Heart left ventricle (tissue), 13 donors: ENCODE data around the gene GPR78.
"Not testable (repeated sequence)": the region's sequence is repeated elsewhere in the genome, so short reads cannot be mapped to it uniquely, and the experiment has no call there.

Experiments used
- CTCF ChIP-seq, 12 donors: fragments of 200-600 bp; sonication (generic) in 4 of 12; IDR thresholded peaks; one replicate each; pipeline versions ENCODE4 v1.5.0 to v1.8.0; 2018 to 2022; ENCODE audit warnings: antibody characterized with exemption in 12 of 12, mild to moderate bottlenecking in 5 of 12
- POLR2A ChIP-seq, 2 donors: fragments of 450-650 bp; IDR thresholded peaks; one replicate each; pipeline ENCODE4 v1.6.1; 2017; ENCODE audit warnings: antibody characterized with exemption in 2 of 2, mild to moderate bottlenecking in 2 of 2, moderate library complexity in 2 of 2
- donor health status: ischemic (EF 13 %, LVEDD 7.1; RV severe dilation, severe dysfunction).
- donor health status: DM: no; HTN: yes; CAD: no.
- donor health status: DM: no; HTN: no; CAD: no.
- donor health status: ischemic (EF 25% LVEDD 6.9; RV normal size, moderate dysfunction).
- donor health status: ischemic (EF 25% LVEDD 5.7; RV mildly dilated, moderate dysfunction).
- donor health status: ischemic (EF 35%, LVEDD 5.7; RV mildly dilated, moderate dysfunction).
- donor health status: nonischemic (EF 11% LVEDD 7.7; RV severe dilation, severe dysfunction).
- donor health status: DM: yes; HTN: yes; CAD: no.
- donor health status: PGD.
- donor health status: ischemic (EF 29% LVEDD 5.4; RV normal size, mild dysfunction).
- donor health status: nonischemic (EF 23%, LVEDD 6.1; RV moderate dilation, normal function).

GRCh38 chr4:8624601-8625272, 44.5 kb downstream of the GPR78 start:
- TF ChIP-seq CTCF, POLR2A (IDR thresholded peaks at IDR 0.05): not testable (repeated sequence)
